ENCODE results near the gene GPR6.

The GPR6 gene

GRCh38 chr6:109978174-109979032 lies at the start of gene GPR6:
Gene GPR6 (plus strand): TSS chr6:109978311. CDS start chr6:109979113, 802 bp downstream.
- DNase-seq, result peak; percentile 56

- DNase-seq, result no peak
These were observed 43.8 kb upstream of the GPR6 start for GRCh38 chr6:109934293-109934692.

- DNase-seq, result no peak
These were observed 38.5 kb upstream of the GPR6 start for GRCh38 chr6:109939654-109940053.

- no peak for DNase-seq
These were observed 33.7 kb upstream of the GPR6 start for GRCh38 chr6:109944448-109944847.

- no peak for DNase-seq
These were observed 33.0 kb upstream of the GPR6 start for GRCh38 chr6:109945091-109945490.

- no peak for DNase-seq
These were observed 31.1 kb upstream of the GPR6 start for GRCh38 chr6:109946979-109947378.

- no peak for DNase-seq
These were observed 28.6 kb upstream of the GPR6 start for GRCh38 chr6:109949281-109950065.

GRCh38 chr6:109955491-109955890 lies 22.6 kb upstream of the GPR6 start:
- DNase-seq, result no peak

GRCh38 chr6:109958626-109959025 lies 19.5 kb upstream of the GPR6 start:
- no peak for DNase-seq

GRCh38 chr6:109961611-109962041 lies 16.5 kb upstream of the GPR6 start:
- DNase-seq, result no peak

GRCh38 chr6:109962271-109962670 lies 15.8 kb upstream of the GPR6 start:
- DNase-seq, result no peak

- DNase-seq, result no peak
These were observed 14.4 kb upstream of the GPR6 start for GRCh38 chr6:109963598-109964170.

- no peak for DNase-seq
These were observed 13.2 kb upstream of the GPR6 start for GRCh38 chr6:109964949-109965348.

GRCh38 chr6:109966299-109966698 lies 11.8 kb upstream of the GPR6 start:
- no peak for DNase-seq

- DNase-seq, result no peak
These were observed 329 bp upstream of the GPR6 start for GRCh38 chr6:109977791-109978173.

- no peak for DNase-seq
These were observed 1.2 kb downstream of the GPR6 start for GRCh38 chr6:109979033-109979921.

- DNase-seq, result no peak
These were observed 6.3 kb downstream of the GPR6 start for GRCh38 chr6:109984410-109984809.

GRCh38 chr6:109987196-109987595 lies 9.1 kb downstream of the GPR6 start:
- no peak for DNase-seq

GRCh38 chr6:109991201-109992101 lies 13.3 kb downstream of the GPR6 start:
- no peak for DNase-seq

GRCh38 chr6:109998159-109998785 lies 20.2 kb downstream of the GPR6 start:
- DNase-seq, result peak; percentile 33

- DNase-seq, result no peak
These were observed 21.6 kb downstream of the GPR6 start for GRCh38 chr6:109999740-110000139.
